Activated T-cell treated with anti-CD3 and anti-CD28 coated beads for 4 hours (primary cell): ENCODE data around the gene LRRC4C.
"Not testable (repeated sequence)": the region's sequence is repeated elsewhere in the genome, so short reads cannot be mapped to it uniquely, and the experiment has no call there.

Source experiments
- DNase-seq: peaks from one replicate; pipeline ENCODE4 v3.0.0-alpha.2; 2020

LRRC4C gene

GRCh38 chr11:41003339-41004282 lies 455.8 kb downstream of the LRRC4C start:
- DNase-seq = no peak

GRCh38 chr11:40998920-40999319 lies 460.5 kb downstream of the LRRC4C start:
- no peak for DNase-seq

GRCh38 chr11:40987776-40988435 lies 471.5 kb downstream of the LRRC4C start:
- no peak for DNase-seq

- DNase-seq = no peak
Observed at GRCh38 chr11:40986320-40986719, 473.1 kb downstream of the LRRC4C start.

- DNase-seq = no peak
Observed at GRCh38 chr11:40975076-40975475, 484.4 kb downstream of the LRRC4C start.

- DNase-seq = no peak
Observed at GRCh38 chr11:40974186-40974795, 485.2 kb downstream of the LRRC4C start.

GRCh38 chr11:40958707-40959106 lies 500.7 kb downstream of the LRRC4C start:
- no peak for DNase-seq

- DNase-seq = no peak
Observed at GRCh38 chr11:40952479-40952878, 507.0 kb downstream of the LRRC4C start.

- no peak for DNase-seq
Observed at GRCh38 chr11:40938002-40938401, 521.5 kb downstream of the LRRC4C start.

GRCh38 chr11:40924915-40925314 lies 534.5 kb downstream of the LRRC4C start:
- DNase-seq = no peak

- DNase-seq = no peak
Observed at GRCh38 chr11:40921246-40921645, 538.2 kb downstream of the LRRC4C start.

GRCh38 chr11:40910774-40911173 lies 548.7 kb downstream of the LRRC4C start:
- DNase-seq = not testable (repeated sequence)

- no peak for DNase-seq
Observed at GRCh38 chr11:40894501-40894900, 565.0 kb downstream of the LRRC4C start.

- no peak for DNase-seq
Observed at GRCh38 chr11:40885250-40885954, 574.0 kb downstream of the LRRC4C start.

GRCh38 chr11:40882301-40882700 lies 577.2 kb downstream of the LRRC4C start:
- DNase-seq = no peak

- DNase-seq = no peak
Observed at GRCh38 chr11:40879911-40880310, 579.5 kb downstream of the LRRC4C start.

GRCh38 chr11:40877981-40878380 lies 581.5 kb downstream of the LRRC4C start:
- no peak for DNase-seq

GRCh38 chr11:40877256-40877655 lies 582.2 kb downstream of the LRRC4C start:
- DNase-seq = no peak

GRCh38 chr11:40867991-40868632 lies 591.3 kb downstream of the LRRC4C start:
- no peak for DNase-seq

GRCh38 chr11:40857754-40858153 lies 601.7 kb downstream of the LRRC4C start:
- not testable (repeated sequence) for DNase-seq

- no peak for DNase-seq
Observed at GRCh38 chr11:40842750-40843339, 616.6 kb downstream of the LRRC4C start.

- no peak for DNase-seq
Observed at GRCh38 chr11:40841231-40841630, 618.2 kb downstream of the LRRC4C start.
